Caco-2 (cell line): Measurements from ENCODE around the gene GGNBP2. TPM values are rescaled to one million over a fixed set of nuclear protein-coding genes. Genes with fewer than 3 reads are reported as not detected.

ENCODE experiments used
- BruUV-seq: library from RNA; stranded (reverse); fragments of 400-500 nt; replicated peaks from 2 replicates; lab custom pipeline; 2021; lab: Mats Ljungman, UMichigan
- CTCF ChIA-PET: fragments of 300-600 bp; sonication (Branson Sonifier 250); formaldehyde crosslinking; loops from one replicate; lab custom pipeline; 2022; ENCODE audit warnings: antibody characterized with exemption; lab: Charles Lee
- POLR2A ChIA-PET: fragments of 300-600 bp; sonication (Branson Sonifier 250); formaldehyde crosslinking; loops from one replicate; lab custom pipeline; 2022; ENCODE audit warnings: antibody characterized with exemption; lab: Charles Lee
- DNase-seq, 2 experiments: peaks; one replicate each; pipeline versions ENCODE4 v3.0.0 to v3.0.0-alpha.2; 2020 to 2022
- H3K27me3 ChIP-seq: replicated peaks from 2 replicates; pipeline ENCODE4 v1.6.0; 2011; ENCODE audit warnings: low read length; ENCODE audit not compliant: control insufficient read depth, insufficient read depth
- H3K36me3 ChIP-seq: 2 replicates; pipeline ENCODE4 v1.5.1; 2011; ENCODE audit warnings: low read length; ENCODE audit not compliant: control insufficient read depth, insufficient read depth
- H3K4me1 ChIP-seq: fragments of 250-450 bp; sonication (Bioruptor Pico); 2 replicates; pipeline ENCODE4 v1.5.1; 2020; ENCODE audit warnings: mild to moderate bottlenecking
- H3K4me3 ChIP-seq: 2 replicates; pipeline ENCODE4 v1.5.1; 2011; ENCODE audit warnings: low read depth, mild to moderate bottlenecking, control low read depth, low read length
- H3K9me3 ChIP-seq: fragments of 250-450 bp; sonication (Bioruptor Pico); 2 replicates; pipeline ENCODE4 v1.5.1; 2020; ENCODE audit warnings: mild to moderate bottlenecking, moderate library complexity
- H3K27ac Mint-ChIP-seq: one replicate; pipeline ENCODE4 v1.8.0; 2022; ENCODE audit warnings: mixed read lengths; ENCODE audit not compliant: unreplicated experiment
- H3K27me3 Mint-ChIP-seq: one replicate; pipeline ENCODE4 v1.8.0; 2022; ENCODE audit warnings: mixed read lengths; ENCODE audit not compliant: insufficient read depth, unreplicated experiment
- H3K36me3 Mint-ChIP-seq: one replicate; pipeline ENCODE4 v1.8.0; 2022; ENCODE audit warnings: mild to moderate bottlenecking, mixed read lengths; ENCODE audit not compliant: insufficient read depth, unreplicated experiment
- H3K4me1 Mint-ChIP-seq: one replicate; pipeline ENCODE4 v1.8.0; 2022; ENCODE audit warnings: low read depth, mixed read lengths; ENCODE audit not compliant: unreplicated experiment
- H3K4me3 Mint-ChIP-seq: one replicate; pipeline ENCODE4 v1.8.0; 2022; ENCODE audit warnings: mild to moderate bottlenecking, moderate library complexity, mixed read lengths; ENCODE audit not compliant: unreplicated experiment
- H3K9me3 Mint-ChIP-seq: one replicate; pipeline ENCODE4 v1.8.0; 2022; ENCODE audit warnings: mixed read lengths; ENCODE audit not compliant: unreplicated experiment
- intact Hi-C: fragments of 100-400 bp; cut with micrococcal nuclease; formaldehyde crosslinking; loops from one replicate; pipeline ENCODE4 v1.10.0; 2022; ENCODE audit not compliant: unreplicated experiment
- total RNA-seq: library from RNA; stranded (reverse); gene quantifications from 2 replicates; pipeline ENCODE4 v1.2.3, GENCODE V29; 2022
- TF ChIP-seq, protein P1 (sequence below), 2 experiments: fragments of 200-600 bp in 1 of 2; IDR thresholded peaks; 1 replicate in 1 of 2; 2 replicates in 1 of 2; pipeline versions ENCODE4 v1.5.1 to v1.8.0; 2011 to 2022; ENCODE audit warnings: antibody characterized with exemption in 1 of 2, control low read depth in 1 of 2, inconsistent platforms in 1 of 2, low read depth in 1 of 2, low read length in 1 of 2, mild to moderate bottlenecking in 1 of 2, moderate library complexity in 1 of 2; ENCODE audit not compliant: insufficient read depth in 1 of 2, severe bottlenecking in 1 of 2, unreplicated experiment in 1 of 2

Gene GGNBP2
- total RNA-seq, 1 experiment from 2014 or later, result 91.3 TPM

- H3K9me3 ChIP-seq, result no peaks in the 10 kb centered on the region
- H3K4me3 ChIP-seq, result no peak overlapping the region
- Mint-ChIP-seq H3K27me3 (no peaks in the 10 kb centered on the region), H3K9me3 (no peaks in the 10 kb centered on the region), H3K27ac (no peak overlapping the region), H3K4me3 (no peak overlapping the region), H3K4me1 (no peaks in the 10 kb centered on the region), H3K36me3 (peaks cover 20% of the 10 kb centered on the region)
- no TSS peak for BruUV-seq
- TF ChIP-seq, protein P1, sequence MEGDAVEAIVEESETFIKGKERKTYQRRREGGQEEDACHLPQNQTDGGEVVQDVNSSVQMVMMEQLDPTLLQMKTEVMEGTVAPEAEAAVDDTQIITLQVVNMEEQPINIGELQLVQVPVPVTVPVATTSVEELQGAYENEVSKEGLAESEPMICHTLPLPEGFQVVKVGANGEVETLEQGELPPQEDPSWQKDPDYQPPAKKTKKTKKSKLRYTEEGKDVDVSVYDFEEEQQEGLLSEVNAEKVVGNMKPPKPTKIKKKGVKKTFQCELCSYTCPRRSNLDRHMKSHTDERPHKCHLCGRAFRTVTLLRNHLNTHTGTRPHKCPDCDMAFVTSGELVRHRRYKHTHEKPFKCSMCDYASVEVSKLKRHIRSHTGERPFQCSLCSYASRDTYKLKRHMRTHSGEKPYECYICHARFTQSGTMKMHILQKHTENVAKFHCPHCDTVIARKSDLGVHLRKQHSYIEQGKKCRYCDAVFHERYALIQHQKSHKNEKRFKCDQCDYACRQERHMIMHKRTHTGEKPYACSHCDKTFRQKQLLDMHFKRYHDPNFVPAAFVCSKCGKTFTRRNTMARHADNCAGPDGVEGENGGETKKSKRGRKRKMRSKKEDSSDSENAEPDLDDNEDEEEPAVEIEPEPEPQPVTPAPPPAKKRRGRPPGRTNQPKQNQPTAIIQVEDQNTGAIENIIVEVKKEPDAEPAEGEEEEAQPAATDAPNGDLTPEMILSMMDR (IDR thresholded peaks at IDR 0.05; ENCODE audit: insufficient read depth in 1 of 2, low read depth in 1 of 2, low read length in 1 of 2, severe bottlenecking in 1 of 2, unreplicated experiment in 1 of 2), result no peak
- intact Hi-C loops, result no loop called here
- no peaks in the 10 kb centered on the region for H3K4me1 ChIP-seq
- no peak for DNase-seq
- ChIA-PET CTCF (interaction anchor here (0.7 kb wide), 1 partner anchor 32 kb away, joined by 3 read pairs; no protein-coding TSS in a partner anchor), POLR2A (no interaction called here)
- H3K27me3 ChIP-seq, result no peaks in the 10 kb centered on the region
- H3K36me3 ChIP-seq, result no peaks in the 10 kb centered on the region
These were observed 65.8 kb downstream of the GGNBP2 start for GRCh38 chr17:36610474-36610873.

DNA sequence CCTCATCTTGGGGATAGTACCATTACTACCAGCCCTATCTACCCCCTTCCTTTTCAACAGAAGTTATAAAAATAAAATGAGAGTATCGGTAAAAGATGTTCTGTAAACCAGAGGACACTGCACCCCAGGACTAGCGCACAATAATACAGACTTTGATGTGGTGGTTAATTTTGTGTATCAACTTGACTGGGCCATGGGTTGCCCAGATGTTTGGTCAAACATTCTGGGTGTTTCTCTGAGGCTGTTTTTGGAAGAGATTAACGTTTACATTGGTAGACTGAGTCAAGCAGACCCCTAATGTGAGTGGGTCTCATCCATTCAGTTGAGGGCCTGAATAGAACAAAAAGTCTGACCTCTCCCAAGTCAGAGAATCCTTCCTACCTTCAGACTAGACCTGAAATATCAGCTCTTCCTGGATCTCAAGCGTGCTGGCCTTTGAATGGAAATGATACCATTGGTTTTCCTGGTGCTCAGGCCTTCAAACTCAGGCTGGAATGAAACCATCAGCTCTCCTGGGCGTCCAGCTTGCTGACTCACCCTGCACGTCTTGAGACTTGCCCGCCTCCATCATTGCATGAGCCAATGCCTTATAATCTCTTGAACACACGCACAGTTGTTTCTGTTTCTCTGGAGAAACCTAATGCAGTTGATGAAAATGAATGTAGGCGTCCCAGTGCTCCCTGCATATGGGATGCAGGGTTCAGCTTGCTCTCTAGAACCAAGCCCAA, 66.8 kb downstream of the GGNBP2 start:
- intact Hi-C loops, result no loop called here
- H3K27me3 Mint-ChIP-seq, result no peaks in the 10 kb centered on the region
- TF ChIP-seq, protein P1 (IDR thresholded peaks at IDR 0.05; ENCODE audit: insufficient read depth in 1 of 2, low read depth in 1 of 2, low read length in 1 of 2, severe bottlenecking in 1 of 2, unreplicated experiment in 1 of 2), result no peak
- H3K9me3 ChIP-seq, result no peaks in the 10 kb centered on the region
- H3K4me3 Mint-ChIP-seq, result no peak overlapping the region
- no peaks in the 10 kb centered on the region for H3K4me1 ChIP-seq
- no peak for DNase-seq
- no peaks in the 10 kb centered on the region for H3K9me3 Mint-ChIP-seq
- no peak overlapping the region for H3K4me3 ChIP-seq
- ChIA-PET CTCF (interaction anchor here (0.7 kb wide), 2 partner anchors 10 to 31 kb away, joined by 3 read pairs; no protein-coding TSS in a partner anchor), POLR2A (no interaction called here)
- BruUV-seq, result no TSS peak
- no peak overlapping the region for H3K27ac Mint-ChIP-seq
- H3K27me3 ChIP-seq, result no peaks in the 10 kb centered on the region
- H3K4me1 Mint-ChIP-seq, result no peaks in the 10 kb centered on the region
- H3K36me3 Mint-ChIP-seq, result peaks cover 12% of the 10 kb centered on the region
- no peaks in the 10 kb centered on the region for H3K36me3 ChIP-seq

- ChIA-PET POLR2A (no interaction called here), CTCF (no interaction called here)
- Histone ChIP-seq H3K36me3 (no peaks in the 10 kb centered on the region), H3K4me1 (no peaks in the 10 kb centered on the region), H3K4me3 (no peak overlapping the region), H3K9me3 (no peaks in the 10 kb centered on the region), H3K27me3 (no peaks in the 10 kb centered on the region)
- no peak overlapping the region for H3K4me3 Mint-ChIP-seq
- H3K4me1 Mint-ChIP-seq, result no peaks in the 10 kb centered on the region
- H3K9me3 Mint-ChIP-seq, result no peaks in the 10 kb centered on the region
- TF ChIP-seq, protein P1 (IDR thresholded peaks at IDR 0.05; ENCODE audit: insufficient read depth in 1 of 2, low read depth in 1 of 2, low read length in 1 of 2, severe bottlenecking in 1 of 2, unreplicated experiment in 1 of 2), result no peak
- peaks cover 12% of the 10 kb centered on the region for H3K36me3 Mint-ChIP-seq
- no peak for DNase-seq
- no TSS peak for BruUV-seq
- no peaks in the 10 kb centered on the region for H3K27me3 Mint-ChIP-seq
- intact Hi-C loops, result no loop called here
- H3K27ac Mint-ChIP-seq, result no peak overlapping the region
These were observed 67.6 kb downstream of the GGNBP2 start for GRCh38 chr17:36612323-36612722.
